Measurements from ENCODE around the gene ARHGEF28. TPM values are rescaled to one million over a fixed set of nuclear protein-coding genes. Genes with fewer than 3 reads are reported as not detected.

The ARHGEF28 gene
- total RNA-seq, 2 experiments from 2014 or later = 0.05 to 0.12 TPM

DNA sequence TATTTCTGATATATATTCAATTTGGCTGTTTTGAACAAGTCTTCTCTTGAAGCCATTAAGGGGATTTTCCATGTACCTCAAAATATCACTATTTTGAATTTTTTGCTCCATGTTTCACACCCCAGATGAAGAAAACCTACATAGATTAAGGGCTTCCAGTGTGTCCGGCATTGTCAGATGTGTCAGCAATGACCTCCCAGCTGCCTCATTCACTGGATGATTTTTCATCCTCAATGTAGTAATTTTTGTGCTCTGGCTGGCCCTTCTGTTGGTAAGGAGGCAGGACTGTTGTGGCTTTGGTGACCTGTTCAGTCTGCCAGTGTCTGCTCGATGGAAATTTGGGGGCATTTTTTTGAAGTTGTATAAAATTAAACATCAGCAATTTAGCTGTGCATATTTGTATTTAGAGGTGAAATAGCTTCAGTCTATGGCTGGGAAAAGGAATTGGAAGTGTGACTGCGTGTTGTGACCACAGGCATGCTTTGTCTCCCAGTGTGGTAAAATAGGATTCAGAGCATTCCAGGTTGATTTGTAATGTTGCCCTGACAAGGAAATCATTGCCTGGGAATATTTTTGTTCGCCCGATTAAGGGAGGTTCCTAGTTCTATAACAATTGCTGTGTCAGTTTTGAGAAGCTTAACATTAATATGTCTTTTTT is 312.4 kb downstream of the ARHGEF28 start:
- H3K4me1 Mint-ChIP-seq (ENCODE audit: low read depth) = no peaks in the 10 kb centered on the region
- no peak overlapping the region for H3K27ac Mint-ChIP-seq
- H3K36me3 Mint-ChIP-seq = no peaks in the 10 kb centered on the region
- peaks cover 8% of the 10 kb centered on the region for H3K9me3 Mint-ChIP-seq
- H3K27me3 Mint-ChIP-seq = peaks cover 8% of the 10 kb centered on the region
- CTCF ChIA-PET = no interaction called here
- H3K4me3 Mint-ChIP-seq = no peak overlapping the region
- POLR2A ChIA-PET = no interaction called here
- intact Hi-C loops (cut with micrococcal nuclease) = no loop called here
- no peak for DNase-seq

DNA sequence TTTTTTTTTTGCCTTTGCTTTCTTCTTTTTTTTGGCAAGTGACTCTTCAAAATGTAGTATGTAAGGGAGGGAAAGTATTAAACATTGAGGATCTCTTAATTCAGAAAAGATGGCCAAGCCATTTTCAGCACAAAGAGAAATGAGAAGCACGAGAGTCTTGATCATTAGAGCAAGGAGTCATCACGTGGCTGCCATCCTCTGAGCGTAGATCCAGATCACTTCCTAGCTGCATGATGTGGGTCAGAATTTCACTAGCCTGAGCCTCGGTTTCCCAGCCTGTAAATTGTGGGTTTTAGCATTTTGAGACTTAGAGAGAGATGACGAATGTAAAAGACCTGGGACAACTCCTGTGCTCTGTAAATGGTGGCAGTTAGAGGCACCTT is 312.9 kb downstream of the ARHGEF28 start:
- Mint-ChIP-seq H3K9me3 (peaks cover 10% of the 10 kb centered on the region), H3K27ac (no peak overlapping the region), H3K27me3 (peaks cover 9% of the 10 kb centered on the region), H3K4me1 (ENCODE audit: low read depth) (no peaks in the 10 kb centered on the region), H3K4me3 (no peak overlapping the region), H3K36me3 (no peaks in the 10 kb centered on the region)
- POLR2A ChIA-PET = no interaction called here
- intact Hi-C loops (cut with micrococcal nuclease) = no loop called here
- CTCF ChIA-PET = no interaction called here
- DNase-seq = no peak

DNA sequence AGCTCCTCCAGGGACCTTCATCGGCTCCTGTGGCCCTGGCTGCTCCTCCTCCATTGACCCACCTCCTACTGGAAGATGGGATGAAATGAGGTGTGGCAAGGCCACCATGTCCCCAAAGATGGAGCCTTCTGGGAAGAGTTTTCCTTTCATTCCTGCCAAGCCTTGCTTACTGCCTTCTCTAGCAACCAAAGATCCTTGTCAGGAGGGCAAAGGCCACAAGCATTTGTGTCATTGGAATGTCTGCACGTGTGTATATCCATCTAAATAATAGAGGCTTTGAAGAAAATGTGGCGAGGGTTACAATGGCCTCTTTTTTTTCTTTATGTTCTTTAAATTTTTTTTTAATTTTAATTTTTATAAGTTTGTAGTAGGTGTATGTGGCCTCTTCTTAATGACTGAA is 313.6 kb downstream of the ARHGEF28 start:
- no peak overlapping the region for H3K4me3 Mint-ChIP-seq
- H3K36me3 Mint-ChIP-seq = no peaks in the 10 kb centered on the region
- POLR2A ChIA-PET = no interaction called here
- no peaks in the 10 kb centered on the region for H3K4me1 Mint-ChIP-seq (ENCODE audit: low read depth)
- peaks cover 9% of the 10 kb centered on the region for H3K27me3 Mint-ChIP-seq
- intact Hi-C loops (cut with micrococcal nuclease) = no loop called here
- H3K9me3 Mint-ChIP-seq = peaks cover 15% of the 10 kb centered on the region
- H3K27ac Mint-ChIP-seq = no peak overlapping the region
- CTCF ChIA-PET = no interaction called here
- no peak for DNase-seq

DNA sequence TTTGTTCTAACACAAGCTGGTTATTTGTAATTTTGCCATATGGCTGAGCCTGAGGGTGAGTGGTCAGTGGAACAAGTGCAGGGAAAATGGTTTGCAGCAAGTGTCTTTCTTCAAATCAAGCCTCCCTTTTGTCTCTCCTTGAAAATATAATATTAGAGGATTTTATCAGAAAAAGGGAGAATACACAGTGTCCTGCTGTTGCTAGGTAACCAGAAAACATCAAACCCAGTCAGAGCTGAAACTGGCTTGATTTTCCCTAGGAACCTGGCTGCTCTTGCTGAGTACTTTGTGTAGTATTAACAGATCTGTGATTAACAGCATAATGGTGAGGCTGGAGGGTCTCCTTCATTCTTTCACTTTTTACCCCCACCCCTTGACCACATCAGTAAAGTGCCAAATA is 314.0 kb downstream of the ARHGEF28 start:
- CTCF ChIA-PET = no interaction called here
- intact Hi-C loops (cut with micrococcal nuclease) = no loop called here
- no peaks in the 10 kb centered on the region for H3K4me1 Mint-ChIP-seq (ENCODE audit: low read depth)
- POLR2A ChIA-PET = no interaction called here
- H3K9me3 Mint-ChIP-seq = peaks cover 15% of the 10 kb centered on the region
- H3K27ac Mint-ChIP-seq = no peak overlapping the region
- no peaks in the 10 kb centered on the region for H3K36me3 Mint-ChIP-seq
- no peak for DNase-seq
- H3K27me3 Mint-ChIP-seq = peaks cover 9% of the 10 kb centered on the region
- no peak overlapping the region for H3K4me3 Mint-ChIP-seq

DNA sequence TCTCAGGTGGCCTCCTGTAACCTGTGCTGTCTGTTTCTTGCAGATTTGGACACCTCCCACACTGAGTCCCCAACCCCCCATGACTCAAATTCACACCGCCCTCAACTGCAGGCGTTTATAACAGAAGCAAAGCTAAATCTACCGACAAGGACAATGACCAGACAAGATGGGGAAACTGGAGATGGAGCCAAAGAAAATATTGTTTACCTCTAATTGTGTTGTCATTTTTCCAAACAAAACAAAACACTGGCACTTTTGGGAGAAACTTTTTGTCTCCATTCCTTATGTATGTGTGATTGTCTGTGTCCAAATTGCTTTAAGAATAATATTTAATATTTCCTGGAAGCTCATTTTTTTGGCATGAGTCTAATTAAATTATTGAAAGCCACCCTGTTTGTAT is 314.8 kb downstream of the ARHGEF28 start:
- Mint-ChIP-seq H3K4me3 (no peak overlapping the region), H3K36me3 (no peaks in the 10 kb centered on the region), H3K9me3 (peaks cover 15% of the 10 kb centered on the region), H3K27me3 (peaks cover 9% of the 10 kb centered on the region), H3K27ac (no peak overlapping the region), H3K4me1 (ENCODE audit: low read depth) (no peaks in the 10 kb centered on the region)
- no peak for DNase-seq
- CTCF ChIA-PET = no interaction called here
- intact Hi-C loops (cut with micrococcal nuclease) = no loop called here
- POLR2A ChIA-PET = no interaction called here

DNA sequence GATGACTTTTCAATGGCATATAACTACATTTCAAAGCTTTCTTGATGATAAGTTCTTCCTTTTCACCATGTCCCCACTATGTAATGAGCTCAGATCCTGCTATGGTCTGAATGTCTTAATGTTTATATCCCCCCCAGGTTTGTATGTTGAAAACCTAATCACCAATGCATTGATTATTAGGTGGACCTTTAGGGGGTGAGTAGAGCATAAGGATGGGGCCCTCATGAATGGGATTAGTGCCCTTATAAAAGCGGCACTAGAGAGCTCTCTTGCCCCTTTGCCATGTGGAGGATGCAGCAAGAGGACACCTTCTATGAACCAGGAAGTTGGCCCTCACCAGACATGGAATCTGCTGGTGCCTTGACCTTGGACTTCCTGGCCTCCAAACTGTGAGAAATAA is 316.8 kb downstream of the ARHGEF28 start:
- intact Hi-C loops (cut with micrococcal nuclease) = no loop called here
- ChIA-PET POLR2A (no interaction called here), CTCF (interaction anchor here (0.6 kb wide), 1 partner anchor 1788 kb away, joined by 4 read pairs; no protein-coding TSS in a partner anchor)
- no peak for DNase-seq
- Mint-ChIP-seq H3K36me3 (no peaks in the 10 kb centered on the region), H3K4me1 (ENCODE audit: low read depth) (no peaks in the 10 kb centered on the region), H3K4me3 (no peak overlapping the region), H3K27ac (no peak overlapping the region), H3K27me3 (peaks cover 7% of the 10 kb centered on the region), H3K9me3 (peaks cover 15% of the 10 kb centered on the region)

DNA sequence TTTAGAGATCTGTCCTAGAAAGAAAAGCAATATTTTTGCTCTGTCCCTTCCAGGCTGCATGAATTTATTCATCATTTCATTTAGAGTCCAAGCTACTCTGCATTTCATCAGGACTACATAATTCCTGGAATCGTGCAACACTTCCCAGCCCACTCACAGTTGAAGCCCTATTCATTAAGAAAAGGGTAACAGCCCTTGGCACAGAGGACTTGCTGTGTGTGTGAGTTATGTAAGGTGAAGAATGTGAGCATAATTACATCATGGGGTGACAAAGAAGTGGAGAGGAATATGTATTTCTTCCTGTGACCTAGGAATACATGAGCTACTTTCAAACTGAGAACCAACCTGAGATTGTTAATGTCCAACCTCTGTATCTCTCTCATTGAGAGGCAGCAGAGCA is 317.4 kb downstream of the ARHGEF28 start:
- H3K4me3 Mint-ChIP-seq = no peak overlapping the region
- H3K36me3 Mint-ChIP-seq = no peaks in the 10 kb centered on the region
- H3K4me1 Mint-ChIP-seq (ENCODE audit: low read depth) = no peaks in the 10 kb centered on the region
- intact Hi-C loops (cut with micrococcal nuclease) = no loop called here
- ChIA-PET CTCF (no interaction called here), POLR2A (no interaction called here)
- H3K27me3 Mint-ChIP-seq = peaks cover 7% of the 10 kb centered on the region
- no peak overlapping the region for H3K27ac Mint-ChIP-seq
- DNase-seq = no peak
- H3K9me3 Mint-ChIP-seq = peaks cover 15% of the 10 kb centered on the region

DNA sequence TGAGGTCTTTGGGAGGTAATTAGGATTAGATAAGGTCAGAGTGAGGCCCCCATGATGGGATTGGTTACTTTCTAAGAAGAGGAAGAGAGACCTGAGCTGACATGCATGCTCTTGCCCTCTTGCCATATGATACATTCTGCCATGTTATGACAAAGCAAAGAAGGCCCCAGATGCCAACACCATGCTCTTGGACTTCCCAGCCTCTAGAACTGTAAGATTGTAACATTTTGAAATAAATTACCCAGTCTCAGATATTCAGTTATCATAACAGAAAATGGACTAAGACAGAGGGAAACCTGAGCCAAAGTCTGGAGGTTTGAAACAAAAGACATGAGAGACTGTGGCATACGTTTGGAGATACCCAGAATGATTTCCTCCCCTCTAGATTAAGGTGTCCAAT is 318.6 kb downstream of the ARHGEF28 start:
- Mint-ChIP-seq H3K4me1 (ENCODE audit: low read depth) (no peaks in the 10 kb centered on the region), H3K27ac (no peak overlapping the region), H3K4me3 (no peak overlapping the region), H3K9me3 (peaks cover 15% of the 10 kb centered on the region), H3K36me3 (no peaks in the 10 kb centered on the region), H3K27me3 (peaks cover 12% of the 10 kb centered on the region)
- ChIA-PET CTCF (interaction anchor here (1.0 to 3.0 kb wide), 2 partner anchors 695 to 705 kb away, joined by 3 to 13 read pairs; no protein-coding TSS in a partner anchor), POLR2A (no interaction called here)
- no peak for DNase-seq
- intact Hi-C loops (cut with micrococcal nuclease) = no loop called here

DNA sequence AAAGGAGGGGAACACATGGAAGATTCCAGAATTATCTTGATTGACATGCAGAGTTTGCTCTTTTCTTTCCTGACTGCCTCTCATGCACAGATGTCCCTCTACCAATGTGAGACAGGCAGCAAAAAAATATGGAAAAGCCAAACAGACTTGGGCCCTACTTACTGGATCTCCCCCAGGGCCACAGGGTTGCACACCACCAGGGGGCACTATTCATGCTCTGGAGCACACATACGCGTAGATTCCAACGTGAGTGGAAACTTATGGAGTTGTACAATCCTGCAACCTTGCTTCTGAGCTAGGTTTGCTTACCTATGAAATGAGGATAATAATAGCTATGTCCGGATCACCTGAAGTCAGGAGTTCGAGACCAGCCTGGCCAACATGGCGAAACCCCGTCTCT is 319.5 kb downstream of the ARHGEF28 start:
- ChIA-PET CTCF (interaction anchor here (1.2 to 3.0 kb wide), 3 partner anchors 29 to 704 kb away, joined by 3 to 13 read pairs (median 4); no protein-coding TSS in a partner anchor), POLR2A (no interaction called here)
- H3K4me3 Mint-ChIP-seq = no peak overlapping the region
- H3K27ac Mint-ChIP-seq = no peak overlapping the region
- peaks cover 15% of the 10 kb centered on the region for H3K9me3 Mint-ChIP-seq
- DNase-seq = peak; percentile 30
- intact Hi-C loops (cut with micrococcal nuclease) = no loop called here
- H3K36me3 Mint-ChIP-seq = no peaks in the 10 kb centered on the region
- no peaks in the 10 kb centered on the region for H3K4me1 Mint-ChIP-seq (ENCODE audit: low read depth)
- H3K27me3 Mint-ChIP-seq = peaks cover 12% of the 10 kb centered on the region

DNA sequence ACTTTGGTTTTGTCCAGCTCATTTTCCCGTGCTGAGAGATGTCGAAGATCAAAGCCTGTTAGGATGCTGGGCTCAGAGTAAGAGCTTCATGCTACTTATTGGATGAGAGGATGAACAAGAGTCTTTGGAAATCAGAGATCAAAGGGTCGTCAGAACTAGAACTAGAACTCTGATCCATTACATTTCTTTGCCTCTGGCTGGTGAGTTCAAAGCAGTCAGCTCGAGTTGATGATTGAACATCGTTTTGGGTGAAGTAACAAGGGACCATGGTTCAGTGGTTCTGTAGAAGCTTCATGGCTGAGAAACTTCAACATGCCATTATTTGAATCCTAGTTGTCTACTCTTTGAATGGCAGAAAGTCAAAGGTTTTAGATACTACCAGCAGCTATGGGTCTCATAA is 320.3 kb downstream of the ARHGEF28 start:
- no peak overlapping the region for H3K27ac Mint-ChIP-seq
- CTCF ChIA-PET = interaction anchor here (1.2 to 3.0 kb wide), 3 partner anchors 28 to 703 kb away, joined by 3 to 13 read pairs (median 4); no protein-coding TSS in a partner anchor
- peaks cover 12% of the 10 kb centered on the region for H3K27me3 Mint-ChIP-seq
- POLR2A ChIA-PET = no interaction called here
- no peaks in the 10 kb centered on the region for H3K4me1 Mint-ChIP-seq (ENCODE audit: low read depth)
- H3K4me3 Mint-ChIP-seq = no peak overlapping the region
- H3K9me3 Mint-ChIP-seq = peaks cover 15% of the 10 kb centered on the region
- H3K36me3 Mint-ChIP-seq = no peaks in the 10 kb centered on the region
- intact Hi-C loops (cut with micrococcal nuclease) = no loop called here
- no peak for DNase-seq

DNA sequence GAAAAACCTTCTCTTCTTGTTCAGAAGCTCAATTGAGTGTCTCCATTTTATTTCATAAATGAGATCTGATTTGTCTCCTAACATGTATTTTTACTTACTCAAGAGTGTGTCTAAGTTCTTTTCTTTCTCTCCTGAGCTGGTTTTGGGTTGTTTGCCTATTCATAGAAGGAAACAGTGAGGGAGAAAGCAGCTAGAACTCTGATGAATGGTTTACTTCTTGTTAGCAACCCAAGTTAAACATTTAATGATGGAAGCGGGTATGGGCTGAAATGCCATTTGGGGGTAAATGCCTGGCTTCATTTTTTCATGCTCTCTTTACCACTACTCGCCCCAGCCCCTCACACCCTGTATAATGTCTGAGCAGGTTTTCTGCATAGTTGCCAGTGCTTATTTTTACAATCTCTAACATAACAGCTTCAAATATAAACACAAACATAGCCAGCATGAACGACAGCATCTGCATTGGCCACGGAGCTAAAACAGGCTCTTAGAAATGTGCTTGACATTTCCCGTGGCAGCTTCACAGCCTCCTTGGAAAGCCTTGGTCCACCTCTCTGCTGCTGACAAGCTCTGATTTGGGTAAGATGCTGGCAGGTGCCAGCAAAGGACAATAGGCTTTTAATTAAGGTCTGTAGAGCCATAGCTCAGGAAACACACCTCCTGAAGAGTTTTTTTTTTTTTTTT is 321.1 kb downstream of the ARHGEF28 start:
- ChIA-PET CTCF (interaction anchor here (0.7 to 3.0 kb wide), 3 partner anchors 45 to 703 kb away, joined by 3 to 13 read pairs (median 3); no protein-coding TSS in a partner anchor), POLR2A (no interaction called here)
- peaks cover 12% of the 10 kb centered on the region for H3K27me3 Mint-ChIP-seq
- H3K36me3 Mint-ChIP-seq = no peaks in the 10 kb centered on the region
- no peak overlapping the region for H3K4me3 Mint-ChIP-seq
- H3K4me1 Mint-ChIP-seq (ENCODE audit: low read depth) = no peaks in the 10 kb centered on the region
- no peak for DNase-seq
- H3K27ac Mint-ChIP-seq = no peak overlapping the region
- H3K9me3 Mint-ChIP-seq = peaks cover 15% of the 10 kb centered on the region
- intact Hi-C loops (cut with micrococcal nuclease) = no loop called here

DNA sequence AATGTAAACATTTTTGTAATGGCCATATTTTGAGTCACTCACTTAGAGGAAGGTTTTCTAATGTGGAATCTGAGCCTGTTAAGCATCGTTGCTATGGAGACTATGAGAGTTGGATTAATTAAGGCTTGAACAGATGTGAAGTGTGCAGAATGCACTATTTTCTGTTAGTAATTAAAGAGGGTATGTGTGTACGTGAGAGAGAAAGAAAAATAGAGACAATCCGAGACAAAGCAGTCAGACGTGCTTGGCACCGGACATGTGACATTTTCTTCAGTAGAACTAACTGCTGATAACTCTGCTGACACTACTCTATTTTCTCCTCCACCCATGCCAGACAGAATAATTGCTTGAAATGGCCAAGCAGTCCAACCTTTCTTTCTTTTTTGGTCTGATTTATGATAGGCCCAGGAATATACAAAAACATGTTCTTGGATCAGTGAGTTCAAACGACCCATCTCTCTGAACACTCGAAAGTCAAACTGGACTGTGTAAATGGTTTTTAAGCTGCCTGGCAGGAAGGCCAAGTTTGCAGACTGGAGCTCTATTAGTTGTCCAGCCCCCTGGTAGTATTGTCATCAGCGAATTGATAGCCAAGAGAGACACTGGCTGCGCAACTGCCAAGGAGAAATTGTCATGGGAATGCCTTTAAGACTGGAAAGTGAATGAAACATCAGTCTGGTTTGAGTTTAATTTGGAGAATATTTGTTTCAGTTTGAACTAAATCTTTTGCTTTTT is 322.1 kb downstream of the ARHGEF28 start:
- H3K27me3 Mint-ChIP-seq = peaks cover 15% of the 10 kb centered on the region
- intact Hi-C loops (cut with micrococcal nuclease) = no loop called here
- CTCF ChIA-PET = interaction anchor here (3.0 kb wide), 1 partner anchor 702 kb away, joined by 13 read pairs; no protein-coding TSS in a partner anchor
- no peaks in the 10 kb centered on the region for H3K4me1 Mint-ChIP-seq (ENCODE audit: low read depth)
- no peaks in the 10 kb centered on the region for H3K36me3 Mint-ChIP-seq
- POLR2A ChIA-PET = no interaction called here
- H3K27ac Mint-ChIP-seq = no peak overlapping the region
- peaks cover 9% of the 10 kb centered on the region for H3K9me3 Mint-ChIP-seq
- no peak for DNase-seq
- no peak overlapping the region for H3K4me3 Mint-ChIP-seq

Measured in activated CD4-positive, alpha-beta memory T cell treated with anti-CD3 and anti-CD28 coated beads for 36 hours (primary cell).